NCI-H510A treated with DMSO at 0.1 percent for 48 hours (cell line): ENCODE measurements around the gene CRIP3.

ENCODE experiments used
- DNase-seq: peaks from one replicate; lab custom pipeline; 2025; lab: John Stamatoyannopoulos, UW

The CRIP3 gene

GRCh38 chr6:43287717-43288679 is 20.6 kb downstream of the CRIP3 start:
- no peak for DNase-seq

GRCh38 chr6:43286980-43287716 is 21.5 kb downstream of the CRIP3 start:
- no peak for DNase-seq

DNA sequence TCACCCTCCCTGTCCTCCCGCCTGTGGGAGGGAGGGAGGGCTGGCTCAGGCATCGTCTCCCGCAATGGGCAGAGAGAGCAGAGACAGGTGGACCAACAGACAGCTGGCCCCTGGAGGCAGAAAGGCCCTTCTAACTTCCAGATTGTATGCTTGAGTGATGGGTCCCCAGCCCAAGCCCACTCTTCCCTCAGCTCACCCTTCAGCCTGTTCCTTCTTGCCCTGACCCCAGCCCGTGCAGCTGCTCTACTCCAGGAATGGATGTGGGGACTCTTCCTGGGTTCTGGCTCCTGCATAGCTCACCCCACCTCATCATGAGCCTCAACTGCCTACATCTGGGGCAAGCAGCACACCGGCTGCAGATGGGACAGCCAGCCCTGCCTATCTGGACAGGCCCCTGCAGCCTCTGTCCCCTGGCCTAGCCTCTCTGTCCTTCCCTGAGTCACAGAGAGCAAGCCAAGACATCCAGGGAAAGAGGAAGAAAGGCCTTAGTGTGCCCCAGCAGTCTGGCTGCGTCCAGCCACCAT is 22.1 kb downstream of the CRIP3 start:
- DNase-seq = no peak

- no peak for DNase-seq
Measured at GRCh38 chr6:43285832-43286231, 22.8 kb downstream of the CRIP3 start.

- no peak for DNase-seq
Measured at GRCh38 chr6:43284991-43285781, 23.4 kb downstream of the CRIP3 start.

DNA sequence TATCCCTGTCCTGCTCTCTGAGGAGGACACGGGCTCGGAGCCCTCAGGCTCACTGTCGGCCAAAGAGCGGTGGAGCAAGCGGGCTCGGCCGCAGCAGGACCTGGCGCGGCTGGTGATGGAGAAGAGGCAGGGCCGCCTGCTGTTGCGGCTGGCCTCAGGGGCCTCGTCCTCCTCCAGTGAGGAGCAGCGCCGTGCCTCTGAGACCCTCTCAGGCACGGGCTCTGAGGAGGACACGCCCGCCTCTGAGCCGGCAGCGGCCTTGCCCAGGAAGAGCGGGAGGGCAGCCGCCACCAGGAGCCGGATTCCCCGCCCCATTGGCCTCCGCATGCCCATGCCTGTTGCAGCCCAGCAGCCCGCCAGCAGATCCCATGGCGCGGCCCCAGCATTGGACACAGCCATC is 24.7 kb downstream of the CRIP3 start:
- DNase-seq = no peak

DNA sequence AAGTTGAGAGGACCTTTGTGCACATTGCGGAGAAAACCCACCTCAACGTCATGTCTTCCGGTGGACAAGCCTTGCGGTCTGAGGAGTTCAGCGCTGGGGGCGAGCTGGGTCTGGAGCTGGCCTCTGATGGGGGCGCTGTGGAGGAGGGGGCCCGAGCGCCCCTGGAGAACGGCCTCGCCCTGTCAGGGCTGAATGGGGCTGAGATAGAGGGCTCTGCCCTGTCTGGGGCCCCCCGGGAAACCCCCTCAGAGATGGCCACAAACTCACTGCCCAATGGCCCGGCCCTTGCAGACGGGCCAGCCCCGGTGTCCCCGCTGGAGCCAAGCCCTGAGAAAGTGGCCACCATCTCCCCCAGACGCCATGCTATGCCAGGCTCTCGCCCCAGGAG is 25.1 kb downstream of the CRIP3 start:
- no peak for DNase-seq

GRCh38 chr6:43282636-43283513 is 25.8 kb downstream of the CRIP3 start:
- no peak for DNase-seq

DNA sequence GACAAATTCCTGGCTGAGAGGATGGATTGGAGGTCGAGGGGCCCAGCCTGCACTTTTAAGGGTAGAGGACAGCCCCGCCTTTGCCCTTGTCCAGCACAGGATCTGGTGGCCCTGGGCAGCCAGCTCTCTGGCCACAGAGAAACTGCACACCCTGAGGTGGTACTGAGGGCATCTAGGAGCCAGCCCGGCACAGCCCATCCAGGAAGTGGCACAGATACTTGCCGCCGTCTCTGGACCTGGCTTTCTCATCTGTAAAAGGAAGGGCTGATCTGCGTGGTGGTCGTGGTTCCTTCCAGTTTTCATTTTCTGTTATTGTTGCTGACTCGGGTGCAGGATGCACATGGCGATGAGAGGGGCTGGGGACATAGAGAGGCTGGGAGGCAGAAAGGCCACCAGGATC is 26.6 kb downstream of the CRIP3 start:
- DNase-seq = no peak

DNA sequence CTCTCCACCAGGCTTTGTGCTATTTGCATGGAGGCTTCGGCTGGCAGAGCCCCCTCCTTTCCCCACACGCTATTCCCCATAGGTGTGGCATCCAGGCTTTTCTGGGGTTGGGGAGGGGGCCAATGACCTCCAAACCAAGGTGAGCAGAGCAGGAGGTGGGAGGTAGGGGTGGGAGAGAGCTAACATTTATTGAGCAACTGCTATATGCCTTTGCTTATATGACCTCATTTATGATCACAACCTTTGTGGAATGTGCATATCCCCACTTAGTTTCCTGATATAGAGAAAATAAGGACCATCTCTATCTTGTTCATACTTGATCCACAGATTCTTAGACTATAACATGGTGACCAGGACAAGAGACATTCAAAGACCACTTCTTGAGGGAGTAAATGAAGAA is 28.4 kb downstream of the CRIP3 start:
- DNase-seq = no peak

GRCh38 chr6:43278524-43279078 is 30.0 kb downstream of the CRIP3 start:
- DNase-seq = no peak

- DNase-seq = no peak
Measured at GRCh38 chr6:43277643-43278523, 30.7 kb downstream of the CRIP3 start.

GRCh38 chr6:43277306-43277642 is 31.4 kb downstream of the CRIP3 start:
- DNase-seq = no peak

DNA sequence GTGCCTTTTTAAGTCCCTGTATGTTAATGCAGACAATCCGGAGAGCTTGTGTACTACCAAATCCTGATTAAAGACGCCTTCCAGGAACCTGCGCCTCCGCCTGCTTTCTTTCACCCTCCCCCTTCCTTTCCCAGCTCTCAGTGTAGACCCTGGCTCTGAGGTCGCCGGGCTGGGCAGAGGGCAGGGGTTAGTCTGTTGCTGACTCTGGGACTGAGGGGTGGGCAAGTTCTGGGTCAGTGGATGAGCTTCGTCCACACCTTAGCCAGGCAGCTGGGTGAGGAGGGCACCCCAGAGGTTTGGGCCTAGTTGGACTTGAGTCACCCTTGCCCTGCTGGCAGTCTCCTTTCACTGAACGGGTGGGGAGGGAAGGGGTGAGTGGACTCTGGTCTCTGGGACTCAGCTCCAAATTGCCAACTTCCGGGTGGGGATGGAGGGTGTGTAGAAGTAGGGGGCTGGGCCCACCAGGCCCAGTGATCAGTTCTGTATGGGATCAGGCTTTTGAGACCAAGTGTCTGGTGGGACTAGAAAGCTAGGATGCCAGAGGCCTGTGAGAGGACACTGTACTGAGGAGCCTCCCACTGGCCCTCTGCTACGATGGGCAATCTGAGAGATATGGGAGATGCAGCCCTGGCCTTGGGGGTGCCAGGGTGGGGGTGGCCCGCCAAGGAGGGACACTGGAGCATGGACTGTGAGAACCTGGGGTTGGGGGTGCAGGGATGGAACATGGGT is 31.9 kb downstream of the CRIP3 start:
- no peak for DNase-seq

DNA sequence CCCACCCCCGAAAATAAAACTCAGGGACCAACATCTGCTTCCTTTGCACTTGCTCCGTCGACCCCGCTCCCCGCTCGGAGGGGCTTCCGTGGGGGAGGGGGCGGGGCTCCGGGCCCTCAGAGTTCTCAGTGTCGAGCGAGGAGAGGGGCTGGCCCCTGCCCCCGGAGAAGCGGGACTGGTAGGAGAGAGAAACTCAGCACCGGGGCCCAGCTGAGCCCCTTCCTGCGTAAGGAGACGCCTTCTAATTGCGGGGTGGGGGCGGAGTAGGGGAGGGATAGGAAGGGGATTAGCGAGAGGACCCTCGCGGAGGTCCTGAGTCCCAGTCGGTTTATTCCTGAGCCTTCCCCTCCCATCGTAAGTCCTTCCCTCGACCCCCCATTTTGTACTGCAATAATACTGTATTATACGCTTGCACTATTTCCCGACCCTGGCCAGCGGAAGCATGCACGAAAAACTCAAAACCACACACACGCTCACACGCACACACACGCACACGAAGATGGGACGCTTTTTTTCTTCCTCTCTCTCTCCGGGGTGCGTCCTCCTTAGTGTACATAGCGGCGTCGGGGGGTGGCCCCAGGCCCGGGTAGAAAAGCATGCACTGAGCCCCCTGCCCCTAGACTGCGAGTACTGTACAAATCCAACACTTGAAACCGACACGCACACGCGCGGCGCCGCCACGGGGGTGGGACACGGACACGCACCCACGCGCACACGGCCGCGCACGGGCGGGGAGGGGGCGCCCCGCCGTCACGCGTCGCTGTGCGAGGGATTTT is 32.6 kb downstream of the CRIP3 start:
- DNase-seq = no peak

GRCh38 chr6:43274916-43275597 is 33.6 kb downstream of the CRIP3 start:
- DNase-seq = no peak

- no peak for DNase-seq
Measured at GRCh38 chr6:43274127-43274915, 34.3 kb downstream of the CRIP3 start.
